SJSA1 (cell line): ENCODE results near the gene FAS. TPM values are rescaled to one million over a fixed set of nuclear protein-coding genes. Genes with fewer than 3 reads are reported as not detected.
A peak's percentile ranks its signal among the peaks of the same experiment; 100 is the strongest.

ENCODE experiments used
- DNase-seq, 2 experiments: peaks; one replicate each; pipeline ENCODE4 v3.0.0-alpha.2; 2015 to 2020; ENCODE audit warnings: low spot score in 2 of 2, low read depth in 1 of 2
- H3K27ac ChIP-seq: fragments of 250-450 bp; sonication (Bioruptor Pico); 2 replicates; pipeline ENCODE4 v1.5.1; 2020; ENCODE audit warnings: mild to moderate bottlenecking, moderate library complexity
- H3K27me3 ChIP-seq: fragments of 250-450 bp; sonication (Bioruptor Pico); replicated peaks from 2 replicates; pipeline ENCODE4 v1.5.1; 2020; ENCODE audit warnings: mild to moderate bottlenecking, moderate library complexity
- H3K36me3 ChIP-seq: fragments of 250-450 bp; sonication (Bioruptor Pico); 2 replicates; pipeline ENCODE4 v1.5.1; 2020; ENCODE audit warnings: mild to moderate bottlenecking
- H3K4me1 ChIP-seq: fragments of 250-450 bp; sonication (Bioruptor Pico); replicated peaks from 2 replicates; pipeline ENCODE4 v1.6.1; 2021; ENCODE audit warnings: mild to moderate bottlenecking
- H3K4me3 ChIP-seq: fragments of 250-450 bp; sonication (Bioruptor Pico); 2 replicates; pipeline ENCODE4 v1.5.1; 2020; ENCODE audit warnings: mild to moderate bottlenecking
- H3K9me3 ChIP-seq: fragments of 250-450 bp; sonication (Bioruptor Pico); replicated peaks from 2 replicates; pipeline ENCODE4 v1.5.1; 2020; ENCODE audit warnings: mild to moderate bottlenecking
- total RNA-seq: library from RNA; depleted of rRNA; stranded (reverse); fragments of >200 nt; shearing (Covaris generic); gene quantifications from 2 replicates; pipeline ENCODE4 v1.2.3, GENCODE V29; 2014

The FAS gene
- total RNA-seq, 1 experiment from 2014 or later = 20.6 TPM

GRCh38 chr10:88960802-88961201 lies 29.8 kb upstream of the FAS start:
- Histone ChIP-seq H3K4me3 (no peak overlapping the region), H3K36me3 (no peaks in the 10 kb centered on the region), H3K9me3 (no peaks in the 10 kb centered on the region), H3K4me1 (no peaks in the 10 kb centered on the region), H3K27ac (no peak overlapping the region), H3K27me3 (no peaks in the 10 kb centered on the region)
- no peak for DNase-seq

- Histone ChIP-seq H3K36me3 (no peaks in the 10 kb centered on the region), H3K4me3 (no peak overlapping the region), H3K27ac (no peak overlapping the region), H3K9me3 (no peaks in the 10 kb centered on the region), H3K4me1 (no peaks in the 10 kb centered on the region), H3K27me3 (no peaks in the 10 kb centered on the region)
- no peak for DNase-seq
Measured at GRCh38 chr10:88961266-88961665, 29.3 kb upstream of the FAS start.

GRCh38 chr10:88962336-88962735 lies 28.3 kb upstream of the FAS start:
- no peak for DNase-seq
- Histone ChIP-seq H3K9me3 (no peaks in the 10 kb centered on the region), H3K36me3 (no peaks in the 10 kb centered on the region), H3K27ac (no peak overlapping the region), H3K4me3 (no peak overlapping the region), H3K4me1 (0 out of 2 replicates have a peak, but pooled peaks cover 4% of the 10 kb centered on the region), H3K27me3 (no peaks in the 10 kb centered on the region)

- DNase-seq = no peak
- Histone ChIP-seq H3K4me3 (no peak overlapping the region), H3K27ac (no peak overlapping the region), H3K36me3 (no peaks in the 10 kb centered on the region), H3K27me3 (no peaks in the 10 kb centered on the region), H3K9me3 (no peaks in the 10 kb centered on the region), H3K4me1 (0 out of 2 replicates have a peak, but pooled peaks cover 4% of the 10 kb centered on the region)
Measured at GRCh38 chr10:88963318-88963717, 27.3 kb upstream of the FAS start.

- Histone ChIP-seq H3K9me3 (no peaks in the 10 kb centered on the region), H3K4me1 (0 out of 2 replicates have a peak, but pooled peaks cover 4% of the 10 kb centered on the region), H3K27ac (no peak overlapping the region), H3K27me3 (no peaks in the 10 kb centered on the region), H3K4me3 (no peak overlapping the region), H3K36me3 (no peaks in the 10 kb centered on the region)
- DNase-seq = no peak
Measured at GRCh38 chr10:88964360-88964759, 26.2 kb upstream of the FAS start.

- Histone ChIP-seq H3K9me3 (no peaks in the 10 kb centered on the region), H3K27ac (no peak overlapping the region), H3K4me3 (no peak overlapping the region), H3K36me3 (no peaks in the 10 kb centered on the region), H3K27me3 (no peaks in the 10 kb centered on the region), H3K4me1 (0 out of 2 replicates have a peak, but pooled peaks cover 4% of the 10 kb centered on the region)
- DNase-seq = no peak
Measured at GRCh38 chr10:88964869-88965415, 25.7 kb upstream of the FAS start.

GRCh38 chr10:88966797-88967196 lies 23.8 kb upstream of the FAS start:
- Histone ChIP-seq H3K4me1 (0 out of 2 replicates have a peak, but pooled peaks cover 4% of the 10 kb centered on the region), H3K27ac (no peak overlapping the region), H3K9me3 (no peaks in the 10 kb centered on the region), H3K27me3 (no peaks in the 10 kb centered on the region), H3K4me3 (no peak overlapping the region), H3K36me3 (no peaks in the 10 kb centered on the region)
- no peak for DNase-seq

- no peak overlapping the region for H3K27ac ChIP-seq
Measured at GRCh38 chr10:88968391-88968790, 22.2 kb upstream of the FAS start.

GRCh38 chr10:88971221-88972061 lies 19.2 kb upstream of the FAS start:
- Histone ChIP-seq H3K27me3 (no peaks in the 10 kb centered on the region), H3K27ac (no peak overlapping the region), H3K36me3 (no peaks in the 10 kb centered on the region), H3K9me3 (no peaks in the 10 kb centered on the region), H3K4me1 (peaks cover 26% of the 10 kb centered on the region), H3K4me3 (no peak overlapping the region)
- DNase-seq = no peak

More at GRCh38 chr10:88968391-88968790, 22.2 kb upstream of the FAS start:
- Histone ChIP-seq H3K4me1 (0 out of 2 replicates have a peak, but pooled peaks cover 4% of the 10 kb centered on the region), H3K4me3 (no peak overlapping the region), H3K36me3 (no peaks in the 10 kb centered on the region), H3K9me3 (no peaks in the 10 kb centered on the region), H3K27me3 (no peaks in the 10 kb centered on the region)
- DNase-seq = no peak

GRCh38 chr10:88974012-88974411 lies 16.6 kb upstream of the FAS start:
- Histone ChIP-seq H3K4me3 (no peak overlapping the region), H3K27me3 (no peaks in the 10 kb centered on the region), H3K4me1 (peaks cover 23% of the 10 kb centered on the region), H3K27ac (no peak overlapping the region), H3K36me3 (no peaks in the 10 kb centered on the region), H3K9me3 (no peaks in the 10 kb centered on the region)
- peak in 1 of 2 experiments; percentile 42 for DNase-seq

GRCh38 chr10:88974446-88975376 lies 15.9 kb upstream of the FAS start:
- Histone ChIP-seq H3K4me1 (peaks cover 30% of the 10 kb centered on the region), H3K4me3 (peak overlapping the region; percentile 40), H3K27ac (peak overlapping the region; percentile 85), H3K9me3 (no peaks in the 10 kb centered on the region), H3K36me3 (no peaks in the 10 kb centered on the region), H3K27me3 (no peaks in the 10 kb centered on the region)
- peak in 1 of 2 experiments; percentile 73 for DNase-seq

- Histone ChIP-seq H3K4me3 (peak overlapping the region; percentile 40), H3K27ac (peak overlapping the region; percentile 85), H3K9me3 (no peaks in the 10 kb centered on the region), H3K36me3 (no peaks in the 10 kb centered on the region), H3K27me3 (no peaks in the 10 kb centered on the region), H3K4me1 (peaks cover 31% of the 10 kb centered on the region)
- no peak for DNase-seq
Measured at GRCh38 chr10:88975377-88975720, 15.2 kb upstream of the FAS start.

- no peaks in the 10 kb centered on the region for H3K36me3 ChIP-seq
- no peaks in the 10 kb centered on the region for H3K27me3 ChIP-seq
- no peak overlapping the region for H3K4me3 ChIP-seq
- no peak for DNase-seq
- H3K9me3 ChIP-seq = no peaks in the 10 kb centered on the region
- H3K4me1 ChIP-seq = peaks cover 31% of the 10 kb centered on the region
- no peak overlapping the region for H3K27ac ChIP-seq
Measured at GRCh38 chr10:88978463-88978862, 12.1 kb upstream of the FAS start.
